ENCODE data around the gene TJP2.

The TJP2 gene

DNA sequence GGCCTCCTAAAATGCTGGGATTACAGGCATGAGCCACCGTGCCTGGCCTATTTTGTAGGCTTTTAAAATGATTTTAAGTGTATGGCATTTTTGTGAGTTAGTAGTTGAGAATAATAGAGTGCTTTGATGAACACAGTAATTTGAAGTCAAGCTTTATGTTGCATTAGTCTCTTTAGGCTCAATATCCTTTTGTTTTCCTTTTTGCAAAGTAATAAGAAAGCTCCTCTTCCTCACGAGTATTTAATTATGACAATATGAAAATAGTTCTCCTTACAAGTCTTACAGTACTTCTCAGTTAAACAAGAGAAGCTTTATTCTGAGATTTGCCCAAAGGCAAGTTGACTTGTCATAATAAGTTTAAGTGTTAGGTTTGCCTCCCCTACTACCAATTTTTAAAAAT is 69.0 kb downstream of the TJP2 start:
- peaks cover 59% of the 10 kb centered on the region for H3K36me3 ChIP-seq (ENCODE audit: control insufficient read depth, low read depth, low read length)
- no peak overlapping the region for H3K4me3 ChIP-seq (ENCODE audit: low read length)
- H3K27me3 ChIP-seq (ENCODE audit: control insufficient read depth, insufficient read depth, low read length), result no peaks in the 10 kb centered on the region
- no peaks in the 10 kb centered on the region for H3K4me1 ChIP-seq (ENCODE audit: control insufficient read depth, low read depth, low read length)
- H3K9me3 ChIP-seq (ENCODE audit: control insufficient read depth, low read depth, low read length), result no peaks in the 10 kb centered on the region
- no peak overlapping the region for H3K9ac ChIP-seq (ENCODE audit: low read length)
- H3K27ac ChIP-seq (ENCODE audit: low read length), result no peak overlapping the region

DNA sequence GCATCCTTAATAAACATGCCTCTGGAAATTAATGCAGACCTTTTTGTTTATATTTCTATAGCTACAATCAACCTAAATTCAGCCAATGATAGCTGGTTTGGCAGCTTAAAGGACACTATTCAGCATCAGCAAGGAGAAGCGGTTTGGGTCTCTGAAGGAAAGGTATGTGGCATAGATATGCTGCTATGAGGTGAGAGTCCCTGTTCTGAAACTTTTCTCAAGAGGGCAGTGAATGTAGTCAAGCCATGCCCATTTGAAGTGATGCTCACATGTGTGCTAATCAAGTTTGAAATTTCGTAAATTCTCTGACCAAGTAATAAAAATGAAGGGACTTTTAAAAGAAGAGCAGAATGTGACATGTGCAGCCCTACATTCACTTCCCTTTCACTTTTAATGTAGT is 72.6 kb downstream of the TJP2 start:
- no peak overlapping the region for H3K4me3 ChIP-seq (ENCODE audit: low read length)
- H3K9ac ChIP-seq (ENCODE audit: low read length), result no peak overlapping the region
- H3K4me1 ChIP-seq (ENCODE audit: control insufficient read depth, low read depth, low read length), result no peaks in the 10 kb centered on the region
- peaks cover 64% of the 10 kb centered on the region for H3K36me3 ChIP-seq (ENCODE audit: control insufficient read depth, low read depth, low read length)
- H3K9me3 ChIP-seq (ENCODE audit: control insufficient read depth, low read depth, low read length), result no peaks in the 10 kb centered on the region
- no peaks in the 10 kb centered on the region for H3K27me3 ChIP-seq (ENCODE audit: control insufficient read depth, insufficient read depth, low read length)
- no peak overlapping the region for H3K27ac ChIP-seq (ENCODE audit: low read length)

DNA sequence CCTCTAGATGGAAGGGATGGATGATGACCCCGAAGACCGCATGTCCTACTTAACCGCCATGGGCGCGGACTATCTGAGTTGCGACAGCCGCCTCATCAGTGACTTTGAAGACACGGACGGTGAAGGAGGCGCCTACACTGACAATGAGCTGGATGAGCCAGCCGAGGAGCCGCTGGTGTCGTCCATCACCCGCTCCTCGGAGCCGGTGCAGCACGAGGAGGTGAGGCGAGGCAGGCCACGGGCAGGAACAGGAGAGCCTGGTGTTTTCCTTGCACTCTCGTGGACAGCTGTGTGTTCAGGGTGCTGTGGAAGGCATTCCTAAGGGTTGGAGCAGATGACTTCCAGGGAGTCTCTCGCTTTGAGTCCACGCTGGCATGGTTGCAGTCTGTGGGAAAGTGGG is 73.9 kb downstream of the TJP2 start:
- no peak overlapping the region for H3K27ac ChIP-seq (ENCODE audit: low read length)
- H3K27me3 ChIP-seq (ENCODE audit: control insufficient read depth, insufficient read depth, low read length), result no peaks in the 10 kb centered on the region
- no peak overlapping the region for H3K9ac ChIP-seq (ENCODE audit: low read length)
- H3K4me1 ChIP-seq (ENCODE audit: control insufficient read depth, low read depth, low read length), result no peaks in the 10 kb centered on the region
- H3K9me3 ChIP-seq (ENCODE audit: control insufficient read depth, low read depth, low read length), result no peaks in the 10 kb centered on the region
- peaks cover 73% of the 10 kb centered on the region for H3K36me3 ChIP-seq (ENCODE audit: control insufficient read depth, low read depth, low read length)
- no peak overlapping the region for H3K4me3 ChIP-seq (ENCODE audit: low read length)

DNA sequence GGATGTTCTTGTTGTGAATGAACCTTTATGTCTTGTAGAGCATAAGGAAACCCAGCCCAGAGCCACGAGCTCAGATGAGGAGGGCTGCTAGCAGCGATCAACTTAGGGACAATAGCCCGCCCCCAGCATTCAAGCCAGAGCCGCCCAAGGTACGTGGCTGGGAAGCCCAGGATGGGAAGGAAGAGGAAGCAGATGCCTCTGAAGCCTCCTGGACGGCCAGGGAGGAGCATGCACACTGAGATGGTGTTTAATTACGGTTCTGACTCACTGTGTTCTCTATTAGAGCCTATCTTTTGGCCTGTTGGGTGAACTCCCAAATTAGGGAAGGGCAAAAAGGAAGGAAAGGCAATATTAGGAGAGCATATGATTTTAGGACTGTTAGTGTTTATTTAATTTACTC is 75.3 kb downstream of the TJP2 start:
- no peaks in the 10 kb centered on the region for H3K4me1 ChIP-seq (ENCODE audit: control insufficient read depth, low read depth, low read length)
- no peak overlapping the region for H3K9ac ChIP-seq (ENCODE audit: low read length)
- H3K9me3 ChIP-seq (ENCODE audit: control insufficient read depth, low read depth, low read length), result no peaks in the 10 kb centered on the region
- H3K27me3 ChIP-seq (ENCODE audit: control insufficient read depth, insufficient read depth, low read length), result no peaks in the 10 kb centered on the region
- no peak overlapping the region for H3K4me3 ChIP-seq (ENCODE audit: low read length)
- no peak overlapping the region for H3K27ac ChIP-seq (ENCODE audit: low read length)
- peaks cover 86% of the 10 kb centered on the region for H3K36me3 ChIP-seq (ENCODE audit: control insufficient read depth, low read depth, low read length)

DNA sequence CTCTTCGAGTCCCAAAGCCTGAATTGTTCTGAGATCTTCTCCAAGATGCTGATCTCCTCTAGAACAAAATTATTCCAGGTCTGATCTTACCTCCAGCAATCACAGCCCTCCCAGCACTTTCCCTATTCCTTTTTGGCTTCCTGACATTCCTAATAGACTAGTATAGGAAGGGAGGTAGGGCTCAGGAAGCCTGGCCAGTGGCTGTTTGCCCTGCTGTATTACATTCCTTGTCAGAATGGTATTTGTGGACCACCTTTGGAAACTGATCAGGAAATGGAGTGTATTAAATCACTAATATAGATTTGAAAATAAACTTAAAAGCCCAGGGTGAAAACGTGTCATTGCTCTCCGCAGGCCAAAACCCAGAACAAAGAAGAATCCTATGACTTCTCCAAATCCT is 76.6 kb downstream of the TJP2 start:
- no peaks in the 10 kb centered on the region for H3K4me1 ChIP-seq (ENCODE audit: control insufficient read depth, low read depth, low read length)
- H3K9me3 ChIP-seq (ENCODE audit: control insufficient read depth, low read depth, low read length), result no peaks in the 10 kb centered on the region
- H3K9ac ChIP-seq (ENCODE audit: low read length), result no peak overlapping the region
- H3K27me3 ChIP-seq (ENCODE audit: control insufficient read depth, insufficient read depth, low read length), result no peaks in the 10 kb centered on the region
- no peak overlapping the region for H3K27ac ChIP-seq (ENCODE audit: low read length)
- no peak overlapping the region for H3K4me3 ChIP-seq (ENCODE audit: low read length)
- H3K36me3 ChIP-seq (ENCODE audit: control insufficient read depth, low read depth, low read length), result peaks cover 82% of the 10 kb centered on the region

DNA sequence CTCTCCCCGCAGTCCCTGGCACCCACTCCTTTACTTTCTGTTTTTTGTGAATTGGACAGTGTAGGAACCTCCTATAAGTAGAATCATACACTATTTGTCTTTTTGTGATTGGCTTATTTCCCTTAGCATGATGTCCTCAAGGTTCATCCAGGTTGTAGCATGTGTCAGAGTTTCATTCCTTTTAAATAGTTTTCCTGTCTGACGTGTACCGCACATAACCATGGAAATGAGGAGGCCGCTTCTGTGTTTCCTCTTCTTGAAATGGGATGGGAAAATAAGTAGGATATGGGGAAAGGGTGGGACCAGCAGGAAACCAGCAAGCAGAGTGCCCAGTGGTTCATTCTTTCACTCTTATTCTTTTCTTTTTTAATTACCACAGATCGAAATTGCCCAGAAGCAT is 78.4 kb downstream of the TJP2 start:
- no peak overlapping the region for H3K27ac ChIP-seq (ENCODE audit: low read length)
- H3K36me3 ChIP-seq (ENCODE audit: control insufficient read depth, low read depth, low read length), result peaks cover 77% of the 10 kb centered on the region
- no peaks in the 10 kb centered on the region for H3K4me1 ChIP-seq (ENCODE audit: control insufficient read depth, low read depth, low read length)

DNA sequence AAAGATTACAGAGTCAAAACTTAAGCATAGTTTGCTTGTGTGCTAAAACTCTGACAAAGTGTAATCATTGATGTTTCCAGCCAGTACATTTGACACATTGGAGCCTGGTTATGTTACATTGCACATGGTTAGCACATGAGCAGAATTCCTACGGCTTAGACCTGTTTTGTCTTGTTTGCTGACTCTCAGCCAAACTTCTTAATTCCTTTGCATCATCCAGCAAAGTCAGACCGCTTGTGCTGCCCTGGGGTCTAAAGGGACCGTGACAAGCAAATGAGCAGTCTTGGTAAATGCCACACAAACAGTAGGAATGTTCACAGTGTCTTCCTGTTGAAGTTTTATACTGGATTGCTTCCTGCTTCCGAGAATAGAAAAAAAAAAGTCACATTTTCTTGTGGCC is 79.0 kb downstream of the TJP2 start:
- Histone ChIP-seq H3K4me1 (ENCODE audit: control insufficient read depth, low read depth, low read length) (no peaks in the 10 kb centered on the region), H3K9ac (ENCODE audit: low read length) (no peak overlapping the region), H3K27me3 (ENCODE audit: control insufficient read depth, insufficient read depth, low read length) (no peaks in the 10 kb centered on the region), H3K27ac (ENCODE audit: low read length) (no peak overlapping the region), H3K4me3 (ENCODE audit: low read length) (no peak overlapping the region), H3K9me3 (ENCODE audit: control insufficient read depth, low read depth, low read length) (no peaks in the 10 kb centered on the region), H3K36me3 (ENCODE audit: control insufficient read depth, low read depth, low read length) (peaks cover 70% of the 10 kb centered on the region)

More for the DNA sequence above, 78.4 kb downstream of the TJP2 start:
- Histone ChIP-seq H3K27me3 (ENCODE audit: control insufficient read depth, insufficient read depth, low read length) (no peaks in the 10 kb centered on the region), H3K9ac (ENCODE audit: low read length) (no peak overlapping the region), H3K9me3 (ENCODE audit: control insufficient read depth, low read depth, low read length) (no peaks in the 10 kb centered on the region), H3K4me3 (ENCODE audit: low read length) (no peak overlapping the region)

DNA sequence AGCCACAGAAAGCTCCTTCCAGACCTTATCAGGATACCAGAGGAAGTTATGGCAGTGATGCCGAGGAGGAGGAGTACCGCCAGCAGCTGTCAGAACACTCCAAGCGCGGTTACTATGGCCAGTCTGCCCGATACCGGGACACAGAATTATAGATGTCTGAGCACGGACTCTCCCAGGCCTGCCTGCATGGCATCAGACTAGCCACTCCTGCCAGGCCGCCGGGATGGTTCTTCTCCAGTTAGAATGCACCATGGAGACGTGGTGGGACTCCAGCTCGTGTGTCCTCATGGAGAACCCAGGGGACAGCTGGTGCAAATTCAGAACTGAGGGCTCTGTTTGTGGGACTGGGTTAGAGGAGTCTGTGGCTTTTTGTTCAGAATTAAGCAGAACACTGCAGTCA is 80.1 kb downstream of the TJP2 start:
- no peaks in the 10 kb centered on the region for H3K27me3 ChIP-seq (ENCODE audit: control insufficient read depth, insufficient read depth, low read length)
- peaks cover 62% of the 10 kb centered on the region for H3K36me3 ChIP-seq (ENCODE audit: control insufficient read depth, low read depth, low read length)
- no peak overlapping the region for H3K4me3 ChIP-seq (ENCODE audit: low read length)
- no peak overlapping the region for H3K27ac ChIP-seq (ENCODE audit: low read length)
- no peaks in the 10 kb centered on the region for H3K9me3 ChIP-seq (ENCODE audit: control insufficient read depth, low read depth, low read length)
- no peaks in the 10 kb centered on the region for H3K4me1 ChIP-seq (ENCODE audit: control insufficient read depth, low read depth, low read length)
- no peak overlapping the region for H3K9ac ChIP-seq (ENCODE audit: low read length)

DNA sequence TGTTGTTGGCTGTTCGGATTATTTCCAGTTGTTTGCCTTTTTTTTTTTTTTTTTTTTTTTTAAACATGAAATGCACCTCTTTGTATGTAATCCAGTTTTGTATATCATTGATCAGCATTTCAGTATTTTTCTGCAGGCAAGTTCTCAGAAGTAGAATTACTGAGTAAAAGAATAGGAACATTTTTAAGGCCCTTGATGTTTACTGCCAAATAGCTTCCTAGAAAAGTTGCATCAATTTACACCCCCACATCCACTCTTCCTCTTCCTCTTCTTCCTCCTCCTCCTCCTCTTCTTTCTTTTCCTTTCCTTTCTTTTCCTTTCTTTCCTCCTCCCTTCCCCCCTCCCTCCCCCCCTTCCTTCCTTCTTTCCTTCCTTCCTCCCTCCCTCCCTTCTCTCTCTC is 81.5 kb downstream of the TJP2 start:
- H3K27ac ChIP-seq (ENCODE audit: low read length), result no peak overlapping the region
- H3K9ac ChIP-seq (ENCODE audit: low read length), result no peak overlapping the region
- peaks cover 55% of the 10 kb centered on the region for H3K36me3 ChIP-seq (ENCODE audit: control insufficient read depth, low read depth, low read length)
- no peaks in the 10 kb centered on the region for H3K9me3 ChIP-seq (ENCODE audit: control insufficient read depth, low read depth, low read length)
- no peaks in the 10 kb centered on the region for H3K4me1 ChIP-seq (ENCODE audit: control insufficient read depth, low read depth, low read length)
- no peak overlapping the region for H3K4me3 ChIP-seq (ENCODE audit: low read length)
- H3K27me3 ChIP-seq (ENCODE audit: control insufficient read depth, insufficient read depth, low read length), result no peaks in the 10 kb centered on the region

DNA sequence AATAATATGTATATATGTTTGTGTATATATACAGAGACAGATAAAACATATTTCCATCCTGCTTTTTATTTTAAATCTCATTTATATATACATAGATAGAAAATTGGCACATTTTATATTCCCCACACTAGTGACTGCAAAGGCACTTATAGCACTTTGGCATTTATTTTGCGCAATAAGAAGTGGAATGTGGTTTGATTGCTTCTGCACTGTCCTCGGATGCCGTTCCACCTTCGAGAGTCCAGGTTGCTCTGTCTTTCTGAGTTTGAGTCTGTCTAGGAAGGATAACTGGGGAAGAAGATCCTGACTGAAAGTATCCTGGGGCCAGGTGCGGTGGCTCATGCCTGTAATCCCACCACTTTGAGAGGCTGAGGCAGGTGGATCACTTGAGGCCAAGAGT is 84.5 kb downstream of the TJP2 start:
- Histone ChIP-seq H3K36me3 (ENCODE audit: control insufficient read depth, low read depth, low read length) (peaks cover 26% of the 10 kb centered on the region), H3K9ac (ENCODE audit: low read length) (no peak overlapping the region), H3K4me1 (ENCODE audit: control insufficient read depth, low read depth, low read length) (no peaks in the 10 kb centered on the region), H3K4me3 (ENCODE audit: low read length) (no peak overlapping the region), H3K27me3 (ENCODE audit: control insufficient read depth, insufficient read depth, low read length) (no peaks in the 10 kb centered on the region), H3K27ac (ENCODE audit: low read length) (no peak overlapping the region), H3K9me3 (ENCODE audit: control insufficient read depth, low read depth, low read length) (no peaks in the 10 kb centered on the region)

DNA sequence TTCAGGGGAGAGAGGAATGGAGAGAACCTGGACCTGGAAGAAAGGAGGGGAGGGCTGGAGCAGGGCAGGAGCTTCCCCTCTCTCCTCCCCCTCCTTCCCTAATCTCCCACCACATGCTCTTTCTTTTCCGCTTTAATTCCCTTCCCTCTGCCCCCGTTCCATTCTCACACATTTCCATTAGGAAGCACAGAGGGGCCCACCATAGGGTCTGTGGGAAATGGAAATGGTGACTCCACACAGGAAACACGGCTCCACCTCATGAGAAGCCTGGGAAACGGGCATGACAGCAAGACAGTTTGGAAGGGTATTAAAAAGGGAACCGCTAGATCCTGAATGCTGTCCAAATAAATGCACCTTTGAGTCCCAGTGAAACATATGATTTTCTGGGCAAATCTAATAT is 86.1 kb downstream of the TJP2 start:
- Histone ChIP-seq H3K9ac (ENCODE audit: low read length) (no peak overlapping the region), H3K4me3 (ENCODE audit: low read length) (no peak overlapping the region), H3K4me1 (ENCODE audit: control insufficient read depth, low read depth, low read length) (no peaks in the 10 kb centered on the region), H3K27ac (ENCODE audit: low read length) (no peak overlapping the region), H3K9me3 (ENCODE audit: control insufficient read depth, low read depth, low read length) (no peaks in the 10 kb centered on the region), H3K27me3 (ENCODE audit: control insufficient read depth, insufficient read depth, low read length) (no peaks in the 10 kb centered on the region), H3K36me3 (ENCODE audit: control insufficient read depth, low read depth, low read length) (peaks cover 12% of the 10 kb centered on the region)

DNA sequence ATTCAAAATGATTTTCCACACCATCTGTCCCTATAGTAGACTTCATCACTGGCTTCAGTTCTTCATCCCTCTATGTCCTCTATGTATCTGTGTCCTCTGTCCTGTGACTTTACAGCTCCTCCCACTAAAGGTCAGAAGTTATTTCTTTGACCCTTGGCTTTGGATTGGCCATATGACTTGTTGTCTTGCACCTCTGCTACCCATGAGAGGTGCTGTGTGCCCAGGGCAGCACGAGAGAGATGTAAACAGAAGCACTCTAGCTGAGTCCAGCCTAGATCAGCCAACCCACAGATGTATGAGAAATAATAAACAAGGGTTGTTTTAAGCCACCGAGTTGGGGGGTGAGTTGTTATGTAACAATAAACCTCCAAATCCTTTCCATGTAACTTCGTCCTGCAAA is 87.6 kb downstream of the TJP2 start:
- Histone ChIP-seq H3K4me3 (ENCODE audit: low read length) (no peak overlapping the region), H3K36me3 (ENCODE audit: control insufficient read depth, low read depth, low read length) (peaks cover 7% of the 10 kb centered on the region), H3K4me1 (ENCODE audit: control insufficient read depth, low read depth, low read length) (no peaks in the 10 kb centered on the region), H3K9me3 (ENCODE audit: control insufficient read depth, low read depth, low read length) (no peaks in the 10 kb centered on the region), H3K27me3 (ENCODE audit: control insufficient read depth, insufficient read depth, low read length) (no peaks in the 10 kb centered on the region), H3K27ac (ENCODE audit: low read length) (no peak overlapping the region), H3K9ac (ENCODE audit: low read length) (no peak overlapping the region)

Measured in iPS-18a (cell line).